PC-3 (cell line): ENCODE data around the gene ZNF208. TPM values are rescaled to one million over a fixed set of nuclear protein-coding genes. Genes with fewer than 3 reads are reported as not detected.
"Not testable (repeated sequence)": the region's sequence is repeated elsewhere in the genome, so short reads cannot be mapped to it uniquely, and the experiment has no call there.

Source experiments
- ATAC-seq: fragments of 200-7000 bp; cut with Tn5 transposase; 2 replicates; pipeline ENCODE4 v1.9.1; 2020; ENCODE audit warnings: mild to moderate bottlenecking, moderate library complexity
- Bru-seq: library from RNA; stranded (reverse); fragments of 400-500 nt; gene quantifications from one replicate; lab custom pipeline; 2021; lab: Mats Ljungman, UMichigan
- BruChase-seq, 2 experiments: library from RNA; stranded (reverse); fragments of 400-500 nt; gene quantifications; one replicate each; lab custom pipeline; 2021; lab: Mats Ljungman, UMichigan
- BruUV-seq: library from RNA; stranded (reverse); fragments of 400-500 nt; replicated peaks from 2 replicates; lab custom pipeline; 2021; lab: Mats Ljungman, UMichigan
- CTCF ChIA-PET: fragments of 300-600 bp; sonication (Branson Sonifier 250); formaldehyde crosslinking; loops from one replicate; lab custom pipeline; 2022; ENCODE audit warnings: antibody characterized with exemption; lab: Charles Lee
- POLR2A ChIA-PET: fragments of 300-600 bp; sonication (Branson Sonifier 250); formaldehyde crosslinking; loops from one replicate; lab custom pipeline; 2022; ENCODE audit warnings: antibody characterized with exemption; ENCODE audit not compliant: unreplicated experiment; lab: Charles Lee
- DNase-seq: peaks from one replicate; pipeline ENCODE4 v3.0.0-alpha.2; 2015
- H2AFZ ChIP-seq: fragments of 300-600 bp; sonication (generic); 2 replicates; pipeline ENCODE4 v1.6.0; 2016; ENCODE audit warnings: antibody characterized with exemption, low read length
- H3F3A ChIP-seq: fragments of 300-600 bp; sonication (generic); one replicate; pipeline ENCODE4 v1.6.0; 2017; ENCODE audit warnings: antibody characterized with exemption, low read length, control low read depth, mild to moderate bottlenecking; ENCODE audit not compliant: unreplicated experiment
- H3K27ac ChIP-seq: fragments of 300-600 bp; sonication (generic); 2 replicates; pipeline ENCODE4 v1.5.1; 2016; ENCODE audit warnings: mild to moderate bottlenecking, low read length
- H3K27me3 ChIP-seq: fragments of 300-600 bp; sonication (generic); 2 replicates; pipeline ENCODE4 v1.6.1; 2016; ENCODE audit warnings: low read length, mixed read lengths
- H3K36me3 ChIP-seq: fragments of 300-600 bp; sonication (generic); 2 replicates; pipeline ENCODE4 v1.6.1; 2016; ENCODE audit warnings: low read depth, mixed run types, low read length, mixed read lengths
- H3K4me1 ChIP-seq: fragments of 300-600 bp; sonication (generic); 2 replicates; pipeline ENCODE4 v1.5.1; 2016; ENCODE audit warnings: low read length; ENCODE audit not compliant: insufficient read depth
- H3K4me2 ChIP-seq: fragments of 300-600 bp; sonication (generic); 2 replicates; pipeline ENCODE4 v1.6.0; 2016; ENCODE audit warnings: low read length
- H3K4me3 ChIP-seq: fragments of 300-600 bp; sonication (generic); 2 replicates; pipeline ENCODE4 v1.5.1; 2016; ENCODE audit warnings: mild to moderate bottlenecking, low read length, mixed read lengths
- H3K79me2 ChIP-seq: fragments of 300-600 bp; sonication (generic); 2 replicates; pipeline ENCODE4 v1.6.1; 2017; ENCODE audit warnings: low read length, mixed read lengths
- H3K9ac ChIP-seq: fragments of 300-600 bp; sonication (generic); 2 replicates; pipeline ENCODE4 v1.6.0; 2016; ENCODE audit warnings: mild to moderate bottlenecking, low read length
- H3K9me2 ChIP-seq: fragments of 300-600 bp; sonication (generic); replicated peaks from 2 replicates; pipeline ENCODE4 v1.6.1; 2016; ENCODE audit warnings: mixed run types, low read length, mixed read lengths
- H3K9me3 ChIP-seq: fragments of 300-600 bp; sonication (generic); 2 replicates; pipeline ENCODE4 v1.6.1; 2016; ENCODE audit warnings: low read length, mixed read lengths
- H4K20me1 ChIP-seq: fragments of 300-600 bp; sonication (generic); 2 replicates; pipeline ENCODE4 v1.6.1; 2016; ENCODE audit warnings: low read length, mixed read lengths
- CTCF ChIP-seq: fragments of 300-600 bp; sonication (generic); conservative IDR thresholded peaks from 2 replicates; pipeline ENCODE4 v1.5.1; 2017; ENCODE audit warnings: antibody characterized with exemption, low read depth, mild to moderate bottlenecking, low read length
- EZH2 ChIP-seq: fragments of 300-600 bp; sonication (generic); IDR thresholded peaks from one replicate; pipeline ENCODE4 v1.6.1; 2017; ENCODE audit warnings: antibody characterized with exemption, mild to moderate bottlenecking, low read length; ENCODE audit not compliant: unreplicated experiment
- EZH2phosphoT487 ChIP-seq: fragments of 300-600 bp; sonication (generic); IDR thresholded peaks from 2 replicates; pipeline ENCODE4 v1.6.1; 2018; ENCODE audit warnings: mild to moderate bottlenecking, antibody characterized with exemption, low read length, borderline replicate concordance
- intact Hi-C: fragments of 100-400 bp; cut with micrococcal nuclease; formaldehyde crosslinking; loops from 2 replicates; pipeline ENCODE4 v1.9.0; 2023
- long read RNA-seq: library from polyadenylated mRNA; unstranded; transcript quantifications from one replicate; pipeline ENCODE4 v2.0.0, GENCODE V29; 2021; ENCODE audit not compliant: unreplicated experiment
- total RNA-seq: library from RNA; depleted of rRNA; stranded (reverse); fragments of >200 nt; gene quantifications from 2 replicates; pipeline ENCODE4 v1.2.3, GENCODE V29; 2014; rRNA removed

The ZNF208 gene
- total RNA-seq (not detected in 2 replicates), Bru-seq, nascent RNA (percentile 5 among the genes with signal in this experiment), BruChase-seq, experiment 1, labeled RNA remaining after a 6-hour chase (percentile 5 among the genes with signal in this experiment), BruChase-seq, experiment 2, labeled RNA remaining after a 2-hour chase (percentile 4 among the genes with signal in this experiment)
- long read RNA-seq: 0 reads

DNA sequence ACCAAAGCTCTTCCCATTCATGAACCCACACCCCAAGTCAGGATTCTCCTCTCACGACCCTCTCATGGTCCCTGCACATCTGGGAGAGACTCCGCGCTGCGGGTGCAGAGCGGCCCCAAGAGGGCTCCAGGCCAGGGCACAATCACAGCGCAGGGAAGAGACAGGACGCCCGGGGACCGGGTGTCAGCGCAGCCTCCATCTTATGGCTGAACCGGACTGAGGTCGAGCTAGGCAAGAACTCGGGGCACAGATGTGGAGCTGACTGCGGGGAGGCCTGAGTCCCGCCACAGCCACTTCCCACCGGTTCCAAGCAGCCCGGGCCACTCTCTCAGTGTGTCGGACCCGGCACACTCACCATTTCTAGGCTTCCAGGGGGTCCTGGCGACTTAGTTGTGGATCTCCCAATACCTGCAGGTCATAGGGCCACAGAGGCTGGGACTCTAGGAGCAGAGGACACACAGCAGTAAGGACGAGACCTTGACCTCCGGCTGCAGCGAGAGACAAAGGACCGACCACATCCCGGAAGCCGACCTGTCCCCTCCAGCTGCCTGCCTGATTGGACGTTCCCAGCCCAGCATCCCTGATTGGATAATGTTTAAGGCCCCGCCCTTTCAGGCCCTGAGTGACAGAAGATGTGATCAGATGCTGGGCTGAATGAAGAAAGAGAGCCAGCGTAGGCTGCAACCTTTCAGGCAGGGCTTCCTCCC lies at the start of gene ZNF208:
TSS of gene ZNF208 (minus strand) at position 507 of the 707 bp plus-strand sequence. CDS start at position 358, 149 bp downstream.
- ATAC-seq, H3K27ac ChIP-seq, H3K4me2 ChIP-seq, H4K20me1 ChIP-seq, BruUV-seq, H3K9me3 ChIP-seq, DNase-seq, H3K36me3 ChIP-seq, H3K4me3 ChIP-seq, H3K9ac ChIP-seq, H3K9me2 ChIP-seq, H3K4me1 ChIP-seq, intact Hi-C loops, H2AFZ ChIP-seq, H3K27me3 ChIP-seq, CTCF ChIA-PET, H3F3A ChIP-seq, POLR2A ChIA-PET, H3K79me2 ChIP-seq: not testable (repeated sequence)

- Histone ChIP-seq H3K9ac (no peak overlapping the region), H3K4me3 (no peak overlapping the region), H3K9me3 (peaks cover 18% of the 10 kb centered on the region; the same call in 1 of the 2 replicates), H3K4me1 (no peaks in the 10 kb centered on the region), H3K9me2 (no peaks in the 10 kb centered on the region), H3F3A (no peaks in the 10 kb centered on the region), H3K79me2 (no peaks in the 10 kb centered on the region), H3K27me3 (no peaks in the 10 kb centered on the region), H3K36me3 (no peaks in the 10 kb centered on the region), H3K4me2 (no peak overlapping the region), H2AFZ (no peak overlapping the region), H4K20me1 (no peaks in the 10 kb centered on the region), H3K27ac (no peak overlapping the region)
- POLR2A ChIA-PET: no interaction called here
- TF ChIP-seq CTCF: no peak
- no peak for TF ChIP-seq EZH2
- TF ChIP-seq EZH2phosphoT487: no peak
- intact Hi-C loops: no loop called here
- ATAC-seq: no peak
- BruUV-seq: no TSS peak
- CTCF ChIA-PET: no interaction called here
- DNase-seq: no peak
Measured at GRCh38 chr19:22052644-22053013, 41.9 kb upstream of the ZNF208 start.

- BruUV-seq, ATAC-seq, H3K9me3 ChIP-seq, H2AFZ ChIP-seq, H3K36me3 ChIP-seq, H3K79me2 ChIP-seq, H3K4me1 ChIP-seq, intact Hi-C loops, DNase-seq, H3K4me2 ChIP-seq, H3K27me3 ChIP-seq, H3K9ac ChIP-seq, H4K20me1 ChIP-seq, H3K9me2 ChIP-seq, H3F3A ChIP-seq, H3K4me3 ChIP-seq, H3K27ac ChIP-seq, CTCF ChIA-PET, POLR2A ChIA-PET: not testable (repeated sequence)
Measured at GRCh38 chr19:22041151-22041550, 30.4 kb upstream of the ZNF208 start.
